ENCODE results near the gene IRF6. TPM values are rescaled to one million over a fixed set of nuclear protein-coding genes. Genes with fewer than 3 reads are reported as not detected.
A peak's percentile ranks its signal among the peaks of the same experiment; 100 is the strongest.

IRF6 gene
- total RNA-seq, 2 experiments from 2014 or later, result 0.11 to 0.14 TPM

DNA sequence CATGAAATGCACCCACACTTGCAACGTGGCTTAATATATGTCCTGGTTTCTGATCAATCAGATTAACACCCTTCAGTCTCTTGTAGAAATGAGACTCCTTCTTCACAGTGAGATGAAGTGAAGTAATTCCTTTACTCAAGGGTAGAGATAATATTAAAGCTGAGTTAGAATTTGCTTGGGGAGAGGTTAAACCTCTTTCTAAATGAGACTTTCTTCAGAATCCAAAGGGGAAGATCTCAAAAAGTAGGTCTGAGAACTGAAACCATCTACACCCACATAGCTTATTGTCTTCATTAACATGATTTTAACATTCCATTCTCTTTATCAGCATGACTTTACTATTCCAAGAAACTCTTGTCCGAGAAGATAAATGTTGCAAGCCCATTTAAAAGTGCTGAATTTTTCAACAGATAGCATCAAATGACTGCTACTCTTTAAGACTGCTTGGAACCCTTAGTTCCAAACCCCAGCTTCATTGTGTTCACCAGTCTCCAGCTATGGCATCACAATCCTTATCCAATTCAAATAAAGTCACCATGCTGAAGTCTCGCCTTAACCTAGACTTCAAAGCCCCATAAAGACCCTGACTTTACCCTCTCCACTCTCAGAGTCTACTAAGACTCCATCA lies 69.3 kb downstream of the IRF6 start:
- H3K27ac Mint-ChIP-seq, result peak overlapping the region; percentile 12
- CTCF ChIA-PET, result interaction anchor here (0.6 to 3.4 kb wide), 18 partner anchors 9 to 168 kb away, joined by 3 to 29 read pairs (median 4); partner anchors contain the start of genes HSD11B1 and UTP25
- ATAC-seq (peak; percentile 79), DNase-seq (no peak)
- no peak overlapping the region for H3K4me3 Mint-ChIP-seq
- H3K4me1 Mint-ChIP-seq, result peaks cover 46% of the 10 kb centered on the region
- peaks cover 3% of the 10 kb centered on the region for H3K36me3 Mint-ChIP-seq (ENCODE audit: low read depth)
- no peaks in the 10 kb centered on the region for H3K27me3 Mint-ChIP-seq
- POLR2A ChIA-PET, result interaction anchor here (0.8 to 2.1 kb wide), 4 partner anchors 9 to 32 kb away, joined by 3 to 11 read pairs (median 5); no protein-coding TSS in a partner anchor
- H3K9me3 Mint-ChIP-seq (ENCODE audit: low read depth), result no peaks in the 10 kb centered on the region
- intact Hi-C loops (cut with DNase I, micrococcal nuclease), result no loop called here

Other genes starting within 250 kb of the IRF6 start
- gene CAMK1G, start 222.4 kb downstream of the IRF6 start, total RNA-seq, result under 1 TPM; 0.09 to 0.23 TPM
- 1 to 10 TPM; 3.1 to 4.2 TPM for gene LAMB3, start 153.7 kb downstream of the IRF6 start, total RNA-seq
- gene G0S2, start 130.7 kb downstream of the IRF6 start, total RNA-seq, result 10 to 100 TPM; 21.9 to 22.8 TPM
- gene HSD11B1, start 101.3 kb downstream of the IRF6 start, total RNA-seq, result 1 to 10 TPM; 4.5 to 5.7 TPM
- 100 to 1,000 TPM; 136 to 138 TPM for gene TRAF3IP3, start 50.1 kb downstream of the IRF6 start, total RNA-seq
- 1 to 10 TPM; 3.7 to 4.3 TPM for gene C1orf74, start 21.6 kb downstream of the IRF6 start, total RNA-seq
- gene UTP25, start 21.8 kb upstream of the IRF6 start, total RNA-seq, result 10 to 100 TPM in 1 of 2 experiments, 1 to 10 TPM in 1; 9.4 to 10.4 TPM
- not detected for gene SYT14, start 132.1 kb upstream of the IRF6 start, total RNA-seq